CD4-positive, alpha-beta T cell treated with Interleukin-6 at 100 ng/mL for 8 hours (primary cell): ENCODE data around the gene HNRNPAB.
"Not testable (repeated sequence)": the region's sequence is repeated elsewhere in the genome, so short reads cannot be mapped to it uniquely, and the experiment has no call there.

ENCODE experiments used
- DNase-seq: peaks from one replicate; pipeline ENCODE4 v3.0.0-alpha.2; 2020; ENCODE audit warnings: mixed read lengths, low spot score

Gene HNRNPAB

GRCh38 chr5:178245389-178245788 is 41.1 kb downstream of the HNRNPAB start:
- no peak for DNase-seq

- DNase-seq, result no peak
Measured at GRCh38 chr5:178246624-178247279, 42.4 kb downstream of the HNRNPAB start.

- no peak for DNase-seq
Measured at GRCh38 chr5:178247481-178248456, 43.4 kb downstream of the HNRNPAB start.

GRCh38 chr5:178248750-178249149 is 44.4 kb downstream of the HNRNPAB start:
- no peak for DNase-seq

- DNase-seq, result peak; percentile 33
Measured at GRCh38 chr5:178249191-178249989, 45.1 kb downstream of the HNRNPAB start.

- DNase-seq, result no peak
Measured at GRCh38 chr5:178250263-178250662, 45.9 kb downstream of the HNRNPAB start.

- DNase-seq, result no peak
Measured at GRCh38 chr5:178252258-178252657, 47.9 kb downstream of the HNRNPAB start.

- DNase-seq, result not testable (repeated sequence)
Measured at GRCh38 chr5:178253632-178254031, 49.3 kb downstream of the HNRNPAB start.

- no peak for DNase-seq
Measured at GRCh38 chr5:178256746-178257145, 52.4 kb downstream of the HNRNPAB start.

GRCh38 chr5:178257650-178258049 is 53.3 kb downstream of the HNRNPAB start:
- DNase-seq, result no peak

- no peak for DNase-seq
Measured at GRCh38 chr5:178259623-178260536, 55.5 kb downstream of the HNRNPAB start.
